Hepatocyte (in vitro differentiated cells): Measurements from ENCODE around the gene COL17A1. TPM values are rescaled to one million over a fixed set of nuclear protein-coding genes. Genes with fewer than 3 reads are reported as not detected.

Experiments used
- DNase-seq: peaks from one replicate; pipeline ENCODE4 v3.0.0-alpha.2; 2016; ENCODE audit warnings: low spot score
- H2AFZ ChIP-seq: fragments of 200-600 bp; sonication (generic); 2 replicates; pipeline ENCODE4 v1.6.0; 2016; ENCODE audit warnings: antibody characterized with exemption, mild to moderate bottlenecking
- H3K27ac ChIP-seq: fragments of 200-600 bp; sonication (generic); 2 replicates; pipeline ENCODE4 v1.5.1; 2016; ENCODE audit warnings: mild to moderate bottlenecking
- H3K27me3 ChIP-seq: fragments of 200-600 bp; sonication (generic); 2 replicates; pipeline ENCODE4 v1.6.1; 2016
- H3K36me3 ChIP-seq: fragments of 200-600 bp; sonication (generic); replicated peaks from 2 replicates; pipeline ENCODE4 v1.5.1; 2016; ENCODE audit warnings: low read depth; ENCODE audit not compliant: insufficient read depth
- H3K4me1 ChIP-seq: fragments of 200-600 bp; sonication (generic); 2 replicates; pipeline ENCODE4 v1.5.1; 2016; ENCODE audit warnings: mild to moderate bottlenecking, moderate library complexity; ENCODE audit not compliant: insufficient read depth
- H3K4me2 ChIP-seq: fragments of 200-600 bp; sonication (generic); 2 replicates; pipeline ENCODE4 v1.6.0; 2016
- H3K4me3 ChIP-seq: fragments of 200-600 bp; sonication (generic); 2 replicates; pipeline ENCODE4 v1.5.1; 2016; ENCODE audit warnings: mild to moderate bottlenecking
- H3K79me2 ChIP-seq: fragments of 200-600 bp; sonication (generic); 2 replicates; pipeline ENCODE4 v1.6.0; 2017; ENCODE audit warnings: mild to moderate bottlenecking
- H3K9me2 ChIP-seq: fragments of 200-600 bp; sonication (generic); replicated peaks from 2 replicates; pipeline ENCODE4 v1.6.0; 2017; ENCODE audit warnings: mild to moderate bottlenecking; ENCODE audit not compliant: insufficient read depth
- H3K9me3 ChIP-seq: fragments of 200-600 bp; sonication (generic); 2 replicates; pipeline ENCODE4 v1.5.1; 2016; ENCODE audit warnings: low read depth, mild to moderate bottlenecking
- H4K20me1 ChIP-seq: fragments of 200-600 bp; sonication (generic); 2 replicates; pipeline ENCODE4 v1.6.0; 2016; ENCODE audit warnings: mild to moderate bottlenecking; ENCODE audit not compliant: insufficient read depth, poor library complexity, severe bottlenecking
- CTCF ChIP-seq: fragments of 200-600 bp; sonication (generic); IDR thresholded peaks from 2 replicates; pipeline ENCODE4 v1.5.1; 2016; ENCODE audit warnings: antibody characterized with exemption, mild to moderate bottlenecking; ENCODE audit not compliant: poor library complexity
- EZH2 ChIP-seq: fragments of 200-600 bp; sonication (generic); IDR thresholded peaks from 2 replicates; pipeline ENCODE4 v1.6.1; 2016; ENCODE audit warnings: antibody characterized with exemption, mild to moderate bottlenecking, borderline replicate concordance
- EZH2phosphoT487 ChIP-seq: fragments of 200-600 bp; sonication (generic); IDR thresholded peaks from one replicate; pipeline ENCODE4 v1.6.1; 2018; ENCODE audit warnings: antibody characterized with exemption, mild to moderate bottlenecking, low read depth, moderate library complexity; ENCODE audit not compliant: unreplicated experiment, severe bottlenecking
- WGBS: methylation state at CpG from one replicate; pipeline ENCODE4 v1.1.6; 2016; ENCODE audit warnings: low lambda C conversion rate; ENCODE audit errors: missing lambda C conversion rate; 5-methylcytosine and 5-hydroxymethylcytosine counted together
- polyA plus RNA-seq: library from polyadenylated mRNA; unstranded; fragments of >200 nt; fragmentation: Nextera tagmentation; extraction: Ambion mirVana; gene quantifications from 2 replicates; pipeline ENCODE4 v1.2.1, GENCODE V29; 2016
- total RNA-seq: library from RNA; depleted of rRNA; stranded (reverse); fragments of >200 nt; gene quantifications from 2 replicates; pipeline ENCODE4 v1.2.3, GENCODE V29; 2014

The COL17A1 gene
- total and polyA plus RNA-seq, 2 experiments from 2014 or later, result 3.3 to 7.5 TPM

DNA sequence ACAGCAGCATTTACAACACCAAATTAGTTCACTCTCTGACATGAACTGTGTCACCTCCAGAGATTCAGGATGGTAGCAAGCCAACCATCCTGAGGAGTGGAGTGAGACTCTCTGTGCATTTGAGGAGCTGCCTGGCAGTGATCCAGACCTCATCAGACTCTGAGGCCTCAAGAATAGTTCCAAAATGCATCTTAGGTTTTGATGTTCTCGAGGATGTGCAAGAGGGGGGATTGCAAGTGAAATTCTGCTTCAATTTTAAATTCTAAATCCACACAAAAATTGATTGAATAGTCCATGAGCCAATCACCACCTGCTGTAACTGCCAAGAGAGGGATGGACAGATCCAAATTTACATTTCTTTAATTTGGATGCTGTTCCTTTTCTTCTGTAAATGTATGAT, 69.0 kb downstream of the COL17A1 start:
- H3K4me3 ChIP-seq, result no peak overlapping the region
- no peak for TF ChIP-seq EZH2phosphoT487
- no peak for TF ChIP-seq CTCF
- TF ChIP-seq EZH2, result no peak
- H3K9me3 ChIP-seq, result no peaks in the 10 kb centered on the region
- H3K27me3 ChIP-seq, result no peaks in the 10 kb centered on the region
- no peak overlapping the region for H3K27ac ChIP-seq
- WGBS, result 95% methylated on average over 1 of the region's 1 CpG
- H3K4me2 ChIP-seq, result no peak overlapping the region
- no peaks in the 10 kb centered on the region for H3K79me2 ChIP-seq
- DNase-seq, result no peak
- no peaks in the 10 kb centered on the region for H3K36me3 ChIP-seq
- no peaks in the 10 kb centered on the region for H4K20me1 ChIP-seq
- no peak overlapping the region for H2AFZ ChIP-seq
- H3K9me2 ChIP-seq, result no peaks in the 10 kb centered on the region
- H3K4me1 ChIP-seq, result no peaks in the 10 kb centered on the region

- TF ChIP-seq EZH2, result no peak
- TF ChIP-seq EZH2phosphoT487, result no peak
- 81% methylated on average over 2 of the region's 2 CpGs for WGBS
Observed at GRCh38 chr10:104014176-104014575, 71.5 kb downstream of the COL17A1 start.

GRCh38 chr10:104013489-104013888, 72.2 kb downstream of the COL17A1 start:
- Histone ChIP-seq H3K36me3 (no peaks in the 10 kb centered on the region), H3K27ac (no peak overlapping the region), H3K4me1 (no peaks in the 10 kb centered on the region), H3K4me3 (no peak overlapping the region), H3K4me2 (no peak overlapping the region), H3K79me2 (no peaks in the 10 kb centered on the region), H4K20me1 (no peaks in the 10 kb centered on the region), H3K9me3 (no peaks in the 10 kb centered on the region), H3K27me3 (no peaks in the 10 kb centered on the region), H2AFZ (no peak overlapping the region), H3K9me2 (no peaks in the 10 kb centered on the region)
- DNase-seq, result no peak
- 94% methylated on average over 4 of the region's 4 CpGs for WGBS
- TF ChIP-seq EZH2phosphoT487 (no peak), CTCF (no peak), EZH2 (no peak)

More at GRCh38 chr10:104014176-104014575, 71.5 kb downstream of the COL17A1 start:
- Histone ChIP-seq H3K36me3 (no peaks in the 10 kb centered on the region), H3K79me2 (no peaks in the 10 kb centered on the region), H2AFZ (no peak overlapping the region), H3K9me3 (no peaks in the 10 kb centered on the region), H3K4me1 (no peaks in the 10 kb centered on the region), H3K9me2 (no peaks in the 10 kb centered on the region), H3K4me3 (no peak overlapping the region), H3K27ac (no peak overlapping the region), H3K27me3 (no peaks in the 10 kb centered on the region), H3K4me2 (no peak overlapping the region), H4K20me1 (no peaks in the 10 kb centered on the region)
- no peak for DNase-seq

- Histone ChIP-seq H3K4me1 (no peaks in the 10 kb centered on the region), H3K9me2 (no peaks in the 10 kb centered on the region), H3K4me3 (no peak overlapping the region), H3K27me3 (no peaks in the 10 kb centered on the region), H2AFZ (no peak overlapping the region), H3K4me2 (no peak overlapping the region), H3K27ac (no peak overlapping the region), H4K20me1 (no peaks in the 10 kb centered on the region), H3K36me3 (no peaks in the 10 kb centered on the region), H3K79me2 (no peaks in the 10 kb centered on the region), H3K9me3 (no peaks in the 10 kb centered on the region)
- DNase-seq, result no peak
- TF ChIP-seq EZH2phosphoT487 (no peak), EZH2 (no peak), CTCF (no peak)
- WGBS, result 83% methylated on average over 2 of the region's 2 CpGs
Observed at GRCh38 chr10:104011904-104012303, 73.8 kb downstream of the COL17A1 start.
